ENCODE data around the gene FARP1. TPM values are rescaled to one million over a fixed set of nuclear protein-coding genes. Genes with fewer than 3 reads are reported as not detected.

FARP1 gene
- total and polyA plus RNA-seq, 10 of the 15 experiments (the other 5 are each of a cell fraction or from before 2014, with no cell fraction given), result 0.17 to 6.9 (median 0.68) TPM

- intact Hi-C loops (cut with micrococcal nuclease; ENCODE audit: unreplicated experiment), result no loop called here
- 46% methylated on average over 5 of the region's 5 CpGs for WGBS (ENCODE audit: insufficient coverage, insufficient replicate concordance, low lambda C conversion rate, missing lambda C conversion rate)
- Histone ChIP-seq H3K4me1 (ENCODE audit: control insufficient read depth, insufficient read depth, low read length) (peaks cover 3% of the 10 kb centered on the region), H4K20me1 (ENCODE audit: control insufficient read depth, insufficient read depth) (no peaks in the 10 kb centered on the region), H3K4me3 (no peak overlapping the region), H3K9me3 (replicated peaks; ENCODE audit: control insufficient read depth, insufficient read depth, low read length) (no peaks in the 10 kb centered on the region), H3K4me2 (ENCODE audit: control insufficient read depth, insufficient read depth) (no peak overlapping the region), H3K27me3 (replicated peaks in 1 of 2; ENCODE audit: control insufficient read depth in 2 of 2, insufficient read depth in 2 of 2, low read length in 1 of 2) (no peaks in the 10 kb centered on the region), H2AFZ (ENCODE audit: control insufficient read depth, low read depth, low read length) (no peak overlapping the region), H3K27ac (ENCODE audit: control insufficient read depth, insufficient read depth) (no peak overlapping the region), H3K79me2 (ENCODE audit: control insufficient read depth, insufficient read depth, low read length) (no peaks in the 10 kb centered on the region), H3K9ac (ENCODE audit: control insufficient read depth, insufficient read depth, low read length) (no peak overlapping the region), H3K36me3 (ENCODE audit: control insufficient read depth in 2 of 2, insufficient read depth in 2 of 2, low read length in 1 of 2) (no peaks in the 10 kb centered on the region)
- no peak for FAIRE-seq
- TF ChIP-seq KLF5 (IDR thresholded peaks at IDR 0.05; ENCODE audit: partially characterized antibody) (no peak), NFIC (IDR thresholded peaks at IDR 0.05; ENCODE audit: low read depth, low read length) (no peak), ZZZ3 (IDR thresholded peaks at IDR 0.05; ENCODE audit: control insufficient read depth, insufficient read length, low read depth) (no peak), CBX3 (IDR thresholded peaks at IDR 0.05; ENCODE audit: borderline replicate concordance, low read depth) (no peak), HDAC2 (IDR thresholded peaks at IDR 0.05) (no peak), RBBP5 (conservative IDR thresholded peaks at IDR 0.05) (no peak), IKZF2 (IDR thresholded peaks at IDR 0.05) (no peak), MTA2 (IDR thresholded peaks at IDR 0.05; ENCODE audit: low read depth) (no peak), ELK1 (IDR thresholded peaks at IDR 0.05; ENCODE audit: low read depth, low read length) (no peak)
- BruUV-seq (replicated peaks), result no TSS peak
- CTCF ChIA-PET, result no interaction called here
- ATAC-seq, result no peak
- in situ Hi-C loops (cut with MboI), result no loop called here
- RAD21 ChIA-PET (ENCODE audit: unreplicated experiment), result no interaction called here
- DNase-seq (ENCODE audit: low read depth, low spot score), result no peak
- SMC1A ChIA-PET (ENCODE audit: uncharacterized antibody, unreplicated experiment), result no interaction called here
- POLR2A ChIA-PET, result no interaction called here
Observed at GRCh38 chr13:98262292-98262691, 119.4 kb downstream of the FARP1 start.
